ENCODE data around the gene RNF213.
A peak's percentile ranks its signal among the peaks of the same experiment; 100 is the strongest.
"Not testable (repeated sequence)": the region's sequence is repeated elsewhere in the genome, so short reads cannot be mapped to it uniquely, and the experiment has no call there.

The RNF213 gene

DNA sequence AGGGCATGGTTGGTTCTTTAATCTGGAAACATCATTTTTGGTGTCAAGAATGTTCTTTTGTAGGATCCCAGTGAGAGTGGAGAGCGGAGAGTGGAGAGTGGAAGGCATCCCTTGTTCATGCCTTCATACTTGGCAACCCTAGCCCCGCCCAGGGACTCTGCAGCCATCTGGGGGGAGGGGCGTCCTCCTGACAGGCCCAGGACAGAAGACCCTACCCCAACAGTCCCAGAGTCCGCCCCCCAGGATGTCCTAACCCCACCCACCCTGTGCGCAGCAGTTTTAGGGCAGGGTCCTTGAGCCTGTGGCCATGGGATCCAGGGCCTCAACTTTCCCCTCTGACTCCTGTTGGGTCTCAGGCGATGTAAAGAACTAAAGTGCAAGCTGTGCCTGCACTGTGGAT lies 36.0 kb upstream of the RNF213 start:
- no peak for DNase-seq

DNA sequence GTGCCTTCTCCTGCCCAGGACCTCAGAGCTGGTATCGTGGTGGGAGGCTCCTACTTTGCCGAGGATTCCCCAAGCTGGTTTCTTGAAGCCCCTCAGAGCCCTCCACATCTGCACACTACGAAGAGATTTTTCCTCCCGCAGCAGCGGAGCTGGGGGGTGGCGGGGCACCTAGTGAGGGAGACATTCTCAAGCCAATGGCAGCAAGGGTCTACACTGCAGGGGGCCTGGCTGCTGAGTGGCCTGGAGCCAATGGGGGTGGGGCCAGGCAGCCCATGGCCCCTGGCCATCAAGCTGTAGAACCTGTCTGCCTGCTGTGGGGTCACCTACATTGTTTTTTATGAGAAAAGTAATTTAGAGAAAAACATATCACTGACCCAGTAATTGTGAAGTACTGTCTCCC lies 35.4 kb upstream of the RNF213 start:
- DNase-seq, result no peak

DNA sequence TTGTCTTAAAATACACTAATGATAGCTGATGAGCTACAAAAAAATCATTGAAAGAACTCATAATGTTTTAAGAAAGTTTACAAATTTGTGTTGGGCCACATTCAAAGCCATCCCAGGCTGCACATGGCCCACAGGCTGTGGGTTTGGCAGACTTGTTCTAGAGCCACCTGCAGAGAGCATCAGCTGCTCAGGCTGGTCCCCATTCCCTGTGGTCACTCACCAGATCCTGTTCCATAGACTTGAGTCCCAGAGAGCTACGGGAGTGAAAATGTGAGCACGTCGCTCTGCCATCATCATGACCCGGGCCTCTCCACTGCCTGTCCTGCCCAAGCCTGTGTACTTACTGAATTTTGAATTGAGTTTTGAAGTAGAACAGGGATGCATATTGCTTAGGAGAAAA lies 33.5 kb upstream of the RNF213 start:
- DNase-seq, result no peak

DNA sequence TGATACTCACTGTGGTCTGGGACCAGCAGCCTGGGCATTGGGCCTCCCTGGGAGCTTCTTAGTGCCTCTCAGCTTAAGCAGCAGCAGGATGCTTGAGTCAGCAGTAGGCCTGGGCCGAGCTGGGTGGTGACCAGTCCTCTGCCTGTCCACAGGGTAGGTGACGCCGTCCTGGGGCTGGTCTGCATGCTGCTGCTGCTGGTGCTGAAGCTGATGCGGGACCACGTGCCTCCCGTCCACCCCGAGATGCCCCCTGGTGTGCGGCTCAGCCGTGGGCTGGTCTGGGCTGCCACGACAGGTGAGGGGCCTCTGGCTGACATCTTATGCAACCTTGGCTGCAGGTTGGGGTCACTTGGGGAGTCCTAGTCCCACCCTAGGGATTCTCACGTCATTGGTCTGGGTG lies 33.0 kb upstream of the RNF213 start:
- no peak for DNase-seq

DNA sequence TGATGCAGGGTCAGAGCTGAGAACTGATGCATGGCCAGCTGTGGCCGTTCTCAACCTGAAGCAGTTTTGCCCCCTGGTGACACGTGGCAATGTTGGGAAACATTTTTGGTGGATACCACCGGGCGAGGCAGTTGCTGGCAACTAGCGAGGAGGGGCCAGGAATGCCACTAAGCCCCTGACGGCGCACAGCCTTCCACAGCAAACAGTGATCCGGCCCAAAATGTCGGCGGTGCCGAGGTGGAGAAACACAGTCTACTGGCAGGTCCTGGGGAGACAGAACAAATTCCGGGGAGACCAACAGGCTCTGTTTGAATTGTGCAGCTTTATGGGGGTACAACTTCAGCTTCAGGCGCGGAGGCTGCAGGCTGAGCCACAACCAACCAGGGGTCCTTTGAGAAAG lies 32.2 kb upstream of the RNF213 start:
- DNase-seq, result no peak

DNA sequence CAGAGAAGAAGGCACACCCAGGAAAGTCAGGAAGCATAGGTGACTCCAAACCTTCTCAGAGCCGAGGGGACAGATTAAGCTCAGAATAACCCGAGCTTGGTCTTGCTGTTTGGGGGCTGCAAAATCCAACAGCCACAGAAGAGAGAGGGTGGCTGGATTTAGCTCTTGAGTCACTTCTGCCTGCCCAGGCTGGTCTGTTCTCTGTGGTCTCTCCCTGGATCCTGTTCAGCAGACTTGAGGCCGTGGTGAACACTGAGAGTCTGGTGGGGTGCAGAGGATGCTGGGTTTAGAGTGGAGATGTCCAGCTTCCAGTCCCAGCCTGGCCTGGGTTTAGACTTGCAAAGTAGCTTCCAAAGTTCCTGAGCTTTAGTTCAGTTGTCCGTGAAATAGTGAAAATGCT lies 31.6 kb upstream of the RNF213 start:
- no peak for DNase-seq

DNA sequence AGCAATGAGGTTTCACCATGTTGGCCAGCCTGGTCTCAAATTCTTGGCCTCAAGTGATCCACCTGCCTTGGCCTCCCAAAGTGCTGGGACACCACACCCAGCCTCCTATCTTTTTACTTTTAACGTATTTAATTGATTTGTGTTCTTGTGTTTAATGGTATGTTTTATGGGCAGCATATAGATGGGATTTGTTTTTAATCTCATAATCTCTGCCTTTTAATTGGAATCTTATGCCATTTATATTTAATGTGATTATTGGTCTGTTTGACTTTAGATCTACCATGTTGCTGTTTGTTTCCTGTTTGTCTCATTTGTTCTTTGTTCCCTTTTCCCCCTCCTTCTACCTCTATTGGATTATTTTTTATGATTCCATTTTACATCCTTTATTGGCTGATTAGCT lies 28.2 kb upstream of the RNF213 start:
- no peak for DNase-seq

DNA sequence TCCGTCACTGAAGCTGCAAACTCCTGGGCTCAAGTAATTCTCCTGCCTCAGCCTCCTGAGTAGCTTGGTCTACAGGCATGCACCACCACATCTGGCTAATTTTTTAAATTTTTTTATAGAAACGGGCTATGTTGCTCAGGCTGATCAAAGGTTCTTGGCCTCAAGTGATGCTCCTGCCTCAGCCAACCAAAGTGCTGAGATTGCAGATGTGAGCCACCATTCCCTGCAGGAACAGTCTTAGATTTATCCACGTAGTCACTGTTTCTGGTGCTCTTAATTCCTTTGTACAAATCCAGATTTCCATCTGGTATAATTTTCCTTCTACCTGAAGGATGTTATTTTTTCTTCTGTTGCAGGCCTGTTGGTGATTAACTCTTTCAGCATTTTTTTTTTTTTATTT lies 27.4 kb upstream of the RNF213 start:
- DNase-seq, result no peak

DNA sequence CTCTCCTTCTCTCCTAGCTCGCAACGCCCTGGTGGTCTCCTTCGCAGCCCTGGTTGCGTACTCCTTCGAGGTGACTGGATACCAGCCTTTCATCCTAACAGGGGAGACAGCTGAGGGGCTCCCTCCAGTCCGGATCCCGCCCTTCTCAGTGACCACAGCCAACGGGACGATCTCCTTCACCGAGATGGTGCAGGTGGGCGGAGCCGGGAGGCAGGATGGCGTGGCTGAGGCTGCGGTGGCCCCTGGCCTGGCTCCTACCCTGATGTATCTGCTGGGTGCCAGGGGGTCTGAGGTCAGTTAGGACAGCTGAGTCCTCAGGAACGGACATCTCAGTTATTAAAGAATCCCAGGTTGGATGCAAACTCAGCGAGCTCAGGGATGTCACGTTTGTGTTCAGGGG lies 23.7 kb upstream of the RNF213 start:
- DNase-seq, result no peak

DNA sequence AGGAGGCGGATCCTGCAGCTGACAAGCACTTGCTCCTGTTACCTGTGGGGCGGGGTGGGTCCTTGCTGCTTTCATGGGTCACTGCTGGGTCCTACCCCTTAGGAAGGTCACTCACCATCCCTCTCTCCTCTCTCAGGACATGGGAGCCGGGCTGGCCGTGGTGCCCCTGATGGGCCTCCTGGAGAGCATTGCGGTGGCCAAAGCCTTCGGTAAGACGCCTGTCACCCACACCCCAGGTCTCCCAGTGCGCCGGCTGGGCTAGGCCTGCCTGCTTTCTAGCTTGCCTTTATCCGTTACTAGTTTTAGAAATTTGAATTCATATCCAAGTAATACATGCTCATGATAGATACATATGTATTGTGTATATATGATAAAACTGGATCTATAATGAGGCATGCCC lies 23.3 kb upstream of the RNF213 start:
- no peak for DNase-seq

DNA sequence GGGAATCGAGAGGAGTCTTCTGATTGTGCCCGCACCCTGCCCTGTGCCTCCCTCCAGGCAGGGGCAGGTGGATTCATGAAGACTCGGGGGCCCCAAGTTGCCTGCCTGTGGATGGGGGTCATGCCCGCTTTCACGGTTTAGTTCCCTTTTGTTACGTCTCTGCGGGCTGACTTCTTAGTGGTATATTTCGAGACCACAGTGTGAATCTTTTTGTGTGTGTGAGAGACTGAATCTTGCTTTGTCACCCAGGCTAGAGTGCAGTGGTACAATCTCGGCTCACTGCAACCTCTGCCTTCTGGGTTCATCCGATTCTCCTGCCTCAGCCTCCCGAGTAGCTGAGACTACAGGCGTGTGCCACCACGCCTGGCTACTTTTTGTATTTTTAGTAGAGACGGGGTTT lies 18.1 kb upstream of the RNF213 start:
- no peak for DNase-seq

DNA sequence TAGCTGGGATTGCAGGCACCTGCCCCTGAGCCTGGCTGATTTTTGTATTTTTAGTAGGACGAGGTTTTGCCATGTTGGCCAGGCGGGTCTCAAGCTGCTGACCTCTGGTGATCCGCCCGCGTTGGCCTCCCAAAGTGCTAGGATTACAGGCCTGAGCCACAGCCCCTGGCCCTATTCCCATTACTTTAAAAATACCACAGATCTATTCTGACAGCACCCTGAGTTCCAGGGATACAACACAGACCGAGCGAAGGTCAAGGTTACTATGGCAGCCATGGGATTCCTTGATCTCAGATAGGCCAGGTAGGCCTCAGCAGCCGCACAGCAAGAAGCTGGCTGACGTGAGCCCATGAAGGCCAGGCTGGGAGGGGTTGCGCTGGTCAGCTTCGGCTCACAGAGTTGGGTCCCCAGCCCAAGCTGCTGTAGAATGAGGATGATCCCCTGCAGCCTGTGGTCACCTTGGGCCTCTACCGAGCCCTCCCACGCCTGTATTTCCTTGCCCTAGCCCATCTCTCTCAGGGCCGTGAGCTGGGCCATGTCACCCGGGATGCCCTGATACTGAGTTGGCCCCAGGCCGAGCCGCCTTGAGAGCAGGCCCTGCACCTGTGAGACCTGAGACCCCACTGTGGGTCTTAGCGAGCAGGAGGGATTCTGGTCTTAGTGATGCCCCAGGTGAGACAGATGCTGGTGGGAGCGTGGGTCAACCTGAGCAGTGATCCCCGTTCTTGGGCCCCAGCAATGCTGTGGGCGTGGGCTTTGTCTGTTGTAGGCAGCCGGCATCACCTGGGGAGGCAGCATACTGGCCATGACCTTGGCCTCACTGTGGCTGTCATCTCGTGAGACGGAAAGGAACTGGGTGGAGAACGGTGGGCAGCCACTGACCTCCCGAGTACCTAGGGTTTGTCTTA lies 16.9 kb upstream of the RNF213 start:
- DNase-seq, result no peak

DNA sequence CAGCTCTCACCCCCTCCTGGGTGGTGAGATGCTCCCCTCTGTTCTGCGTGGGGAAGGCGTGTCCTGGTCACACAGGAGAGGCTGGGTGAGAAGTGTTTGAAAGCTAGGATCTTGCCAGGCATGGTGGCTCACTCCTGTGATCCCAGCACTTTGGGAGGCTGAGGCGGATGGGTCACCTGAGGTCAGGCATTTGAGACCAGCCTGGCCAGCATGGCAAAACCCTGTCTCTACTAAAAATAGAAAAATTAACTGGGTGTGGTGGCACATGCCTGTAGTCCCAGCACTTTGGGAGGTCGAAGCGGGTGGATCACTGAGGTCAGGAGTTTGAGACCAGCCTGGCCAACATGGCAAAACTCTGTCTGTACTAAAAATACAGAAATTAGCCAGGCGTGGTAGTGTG lies 16.2 kb upstream of the RNF213 start:
- DNase-seq, result not testable (repeated sequence)

DNA sequence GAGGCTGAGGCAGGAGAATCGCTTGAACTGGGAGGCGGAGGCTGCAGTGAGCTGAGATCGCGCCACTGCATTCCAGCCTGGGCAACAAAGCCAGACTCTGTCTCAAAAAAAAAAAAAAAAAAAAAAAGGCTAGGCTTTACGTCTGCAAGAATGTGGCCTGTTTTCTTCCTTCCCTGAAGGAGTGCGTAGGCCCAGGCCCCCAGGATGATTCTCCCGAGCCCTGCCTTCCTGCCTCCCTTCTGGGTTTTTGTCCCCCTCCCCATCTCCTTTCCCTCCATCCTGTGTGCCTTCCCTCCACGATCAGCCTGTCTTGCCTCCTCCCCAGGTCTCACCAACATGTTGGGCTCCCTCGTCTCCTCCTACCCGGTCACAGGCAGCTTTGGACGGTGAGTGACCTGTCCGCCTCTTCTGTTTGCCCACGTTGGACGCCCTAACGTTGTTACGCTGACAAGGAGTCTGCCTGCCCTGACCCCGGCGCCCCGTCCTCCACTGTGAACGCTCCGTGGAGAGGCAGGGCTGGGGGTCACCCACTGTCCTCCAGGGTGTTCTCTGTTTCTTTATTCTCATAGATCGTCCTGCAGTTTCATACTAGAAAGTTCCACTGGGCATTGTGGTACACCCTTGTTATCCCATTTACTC lies 15.7 kb upstream of the RNF213 start:
- DNase-seq, result no peak

DNA sequence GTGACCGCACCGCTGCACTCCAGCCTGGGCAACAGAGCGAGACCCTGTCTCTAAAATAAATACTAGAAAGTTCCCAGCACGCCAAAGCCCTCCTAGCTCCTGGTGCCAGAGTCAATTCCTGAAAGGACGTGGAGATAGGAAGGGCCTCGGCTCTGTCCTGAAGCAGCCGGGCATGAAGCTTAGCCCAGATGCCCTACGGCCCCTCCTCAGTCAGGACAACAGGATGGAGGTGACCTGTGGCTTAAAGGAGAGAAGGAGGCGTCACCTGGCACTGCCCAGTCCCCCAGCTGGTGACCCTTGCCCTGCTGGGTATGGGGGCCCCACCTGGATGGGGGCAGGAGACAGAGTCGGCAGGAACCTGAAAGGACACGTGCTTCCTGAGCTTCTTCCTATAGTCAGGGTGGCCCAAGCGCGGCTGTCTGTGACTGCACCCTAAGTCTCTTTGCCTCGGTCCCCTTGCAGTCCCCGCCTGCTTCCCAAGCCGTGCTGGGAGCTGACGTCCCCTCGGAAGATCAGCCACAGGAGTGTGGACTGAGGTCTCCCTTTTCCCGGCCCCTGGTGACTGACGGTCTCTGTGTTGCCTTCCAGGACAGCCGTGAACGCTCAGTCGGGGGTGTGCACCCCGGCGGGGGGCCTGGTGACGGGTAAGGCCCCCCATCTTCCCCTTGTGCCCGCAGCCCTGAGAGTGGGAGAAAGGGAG lies 14.9 kb upstream of the RNF213 start:
- no peak for DNase-seq

DNA sequence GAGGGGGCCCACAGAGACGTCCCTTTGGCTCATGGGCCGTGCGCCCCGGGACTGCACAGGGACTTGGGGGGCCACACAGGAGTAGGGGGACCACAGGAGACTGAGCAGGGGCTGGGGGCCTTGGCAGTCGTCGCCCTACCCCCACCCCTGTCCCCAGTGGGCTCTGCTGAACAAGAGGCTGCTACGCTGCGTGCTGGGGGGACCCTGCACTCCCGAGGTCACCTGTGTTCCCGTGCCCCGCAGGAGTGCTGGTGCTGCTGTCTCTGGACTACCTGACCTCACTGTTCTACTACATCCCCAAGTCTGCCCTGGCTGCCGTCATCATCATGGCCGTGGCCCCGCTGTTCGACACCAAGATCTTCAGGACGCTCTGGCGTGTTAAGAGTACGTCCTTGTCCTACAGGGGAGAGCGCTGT lies 14.4 kb upstream of the RNF213 start:
- no peak for DNase-seq

DNA sequence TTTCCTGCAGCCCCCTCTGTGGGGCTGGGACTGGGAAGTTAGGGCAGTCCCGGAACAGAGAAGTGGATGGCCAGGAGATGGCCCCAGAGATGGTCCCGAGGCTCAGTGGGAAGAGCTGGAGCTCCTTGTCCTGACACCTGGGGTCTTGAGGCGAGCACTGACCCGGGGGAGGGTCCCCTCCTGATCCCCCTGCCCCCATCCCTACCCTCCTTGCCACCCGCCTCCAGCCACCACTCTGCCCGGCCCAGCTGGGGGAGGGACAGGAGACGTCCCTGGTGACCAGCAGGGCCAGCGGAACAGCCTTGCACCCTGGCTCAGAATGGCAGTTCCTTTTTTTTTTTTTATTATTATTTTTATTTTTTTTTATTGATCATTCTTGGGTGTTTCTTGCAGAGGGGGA lies 13.9 kb upstream of the RNF213 start:
- DNase-seq, result no peak

DNA sequence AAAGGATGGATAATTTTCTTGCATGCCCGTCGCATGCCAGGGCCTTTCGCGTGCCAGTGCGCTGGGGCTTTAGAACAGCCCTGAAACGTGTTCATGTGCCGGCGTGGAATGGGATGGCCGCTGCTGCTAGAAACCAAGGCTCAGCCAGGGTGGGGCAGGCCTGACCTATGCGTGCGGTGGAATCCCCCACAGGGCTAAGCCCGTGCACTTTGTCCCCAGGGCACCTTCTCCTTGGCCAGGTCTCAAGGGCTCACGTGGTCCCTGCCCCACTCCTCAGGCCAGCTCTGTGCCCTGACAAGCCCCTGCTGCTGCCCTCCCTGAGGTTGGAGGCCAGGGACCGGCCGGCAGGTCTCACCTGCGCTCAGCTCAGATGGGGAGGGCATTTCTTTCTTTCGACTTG lies 13.1 kb upstream of the RNF213 start:
- DNase-seq, result no peak

DNA sequence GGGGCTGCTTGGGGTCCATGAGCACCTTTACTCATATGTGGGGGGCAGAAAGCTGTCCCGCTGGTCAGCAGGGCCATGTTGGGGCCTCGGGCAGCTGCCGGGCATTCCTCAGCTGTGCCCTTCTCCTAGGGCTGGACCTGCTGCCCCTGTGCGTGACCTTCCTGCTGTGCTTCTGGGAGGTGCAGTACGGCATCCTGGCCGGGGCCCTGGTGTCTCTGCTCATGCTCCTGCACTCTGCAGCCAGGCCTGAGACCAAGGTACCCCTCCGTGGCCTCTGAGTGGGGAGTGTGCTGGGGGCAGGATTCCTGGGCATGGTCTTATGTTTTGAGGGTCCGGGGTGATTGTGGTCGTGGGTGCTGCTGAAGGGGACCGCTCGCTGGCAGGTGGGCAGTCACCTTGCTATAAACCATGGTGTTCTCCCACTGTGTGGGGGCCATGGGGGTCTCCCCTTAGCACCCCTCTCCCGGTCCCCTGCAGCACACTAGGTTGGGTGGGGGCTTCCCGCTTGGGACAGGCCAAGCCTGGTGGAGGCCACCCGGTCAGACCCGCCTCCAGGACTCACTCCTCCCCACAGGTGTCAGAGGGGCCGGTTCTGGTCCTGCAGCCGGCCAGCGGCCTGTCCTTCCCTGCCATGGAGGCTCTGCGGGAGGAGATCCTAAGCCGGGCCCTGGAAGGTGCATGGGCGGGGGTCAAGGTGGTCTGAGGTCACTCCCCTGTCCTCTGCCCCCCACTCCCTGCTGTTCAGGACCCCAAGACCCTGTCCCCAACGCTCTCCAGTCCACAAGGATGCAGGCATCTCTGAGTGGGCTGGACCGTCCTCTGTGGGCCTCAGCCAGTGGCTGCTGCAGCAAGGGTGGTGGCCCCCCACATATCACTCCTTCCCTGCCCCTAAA lies 12.4 kb upstream of the RNF213 start:
- DNase-seq, result no peak

DNA sequence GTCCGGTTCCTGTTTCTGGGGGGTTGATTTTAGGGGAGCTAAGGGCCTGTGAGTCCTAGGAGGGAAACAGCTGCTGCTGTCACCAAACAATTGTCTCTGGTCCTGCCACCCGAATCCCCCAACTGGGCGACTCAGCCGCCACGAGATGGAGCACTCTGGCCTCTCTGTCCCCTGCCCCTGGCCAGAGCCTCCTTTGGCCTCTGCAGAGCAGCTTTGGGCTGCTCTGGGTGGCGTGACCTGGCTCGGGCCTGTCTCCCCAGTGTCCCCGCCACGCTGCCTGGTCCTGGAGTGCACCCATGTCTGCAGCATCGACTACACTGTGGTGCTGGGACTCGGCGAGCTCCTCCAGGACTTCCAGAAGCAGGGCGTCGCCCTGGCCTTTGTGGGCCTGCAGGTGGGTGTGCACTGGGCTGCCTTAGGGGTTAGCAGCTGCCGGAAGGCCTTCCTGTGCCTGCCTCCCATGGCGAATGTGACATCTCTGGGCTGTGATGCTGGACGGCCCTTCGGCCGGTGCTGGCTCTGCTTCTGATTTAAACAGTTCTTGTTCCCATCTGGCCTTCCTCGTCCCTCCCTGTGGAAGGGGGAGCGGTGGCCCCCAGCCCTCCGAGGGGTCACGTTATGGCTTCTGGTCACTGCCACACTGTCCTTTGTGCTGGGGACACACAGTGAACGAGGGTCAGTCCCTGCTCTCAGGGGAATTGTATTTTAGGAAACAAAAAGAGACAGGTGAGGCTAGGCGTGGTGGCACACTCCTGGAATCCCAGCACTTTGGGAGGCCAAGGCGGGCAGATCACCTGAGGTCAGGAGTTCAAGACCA lies 11.6 kb upstream of the RNF213 start:
- no peak for DNase-seq

DNA sequence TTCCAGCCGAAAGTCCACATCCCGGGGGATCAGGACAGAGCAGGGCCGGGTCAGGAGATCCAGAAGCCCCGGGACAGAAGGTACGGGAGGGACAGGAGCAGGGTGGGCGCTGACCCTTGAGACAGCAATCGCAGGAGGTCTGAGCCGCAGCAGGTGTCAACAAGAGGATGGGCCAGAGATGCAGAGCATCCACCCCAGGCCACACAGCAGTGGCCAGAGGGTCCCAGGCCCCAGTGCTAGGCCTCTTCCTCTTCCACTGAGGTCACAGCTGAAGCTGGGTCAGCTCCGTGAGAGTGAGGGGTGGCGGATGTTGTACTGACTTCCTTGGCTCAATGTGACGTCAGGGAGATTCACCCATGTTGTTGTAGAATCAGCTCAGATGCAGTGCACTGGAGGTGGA lies 8.7 kb upstream of the RNF213 start:
- no peak for DNase-seq

DNA sequence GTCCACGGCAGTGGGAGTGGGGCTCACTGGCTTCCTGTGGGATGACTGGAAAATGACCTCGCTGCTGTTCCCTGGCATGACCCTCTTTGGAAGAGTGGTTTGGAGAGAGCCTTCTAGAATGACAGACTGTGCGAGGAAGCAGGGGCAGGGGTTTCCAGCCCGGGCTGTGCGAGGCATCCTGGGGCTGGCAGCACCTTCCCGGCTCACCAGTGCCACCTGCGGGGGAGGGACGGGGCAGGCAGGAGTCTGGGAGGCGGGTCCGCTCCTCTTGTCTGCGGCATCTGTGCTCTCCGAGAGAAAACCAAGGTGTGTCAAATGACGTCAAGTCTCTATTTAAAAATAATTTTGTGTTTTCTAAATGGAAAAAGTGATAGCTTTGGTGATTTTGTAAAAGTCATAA lies 7.8 kb upstream of the RNF213 start:
- DNase-seq, result peak; percentile 72 to 85 (median 78)

Data from stimulated activated naive CD4-positive, alpha-beta T cell (primary cell).